Upper lobe of left lung (tissue), 6 donors: Measurements from ENCODE around the gene PHF1. TPM values are rescaled to one million over a fixed set of nuclear protein-coding genes. Genes with fewer than 3 reads are reported as not detected.
A peak's percentile ranks its signal among the peaks of the same experiment; 100 is the strongest.

Experiments used
- ATAC-seq, 2 donors: fragments of 200-7000 bp; cut with Tn5 transposase; one replicate each; pipeline ENCODE4 v1.9.1; 2022; ENCODE audit warnings: mild to moderate bottlenecking in 2 of 2, moderate library complexity in 2 of 2; ENCODE audit not compliant: low FRiP score in 2 of 2
- DNase-seq, 2 donors: peaks; one replicate each; pipeline ENCODE4 v3.0.0-alpha.2; 2019 to 2020
- H3K27ac ChIP-seq, 4 donors: fragments of 200-600 bp; sonication (generic); one replicate each; pipeline ENCODE4 v1.5.1; 2016 to 2019
- H3K27me3 ChIP-seq, 4 donors: fragments of 200-600 bp; sonication (generic); one replicate each; pipeline ENCODE4 v1.5.1; 2017 to 2019
- H3K36me3 ChIP-seq, 4 donors: fragments of 200-600 bp; sonication (generic); one replicate each; pipeline ENCODE4 v1.5.1; 2016 to 2019
- H3K4me1 ChIP-seq, 4 donors: fragments of 200-600 bp; sonication (generic); one replicate each; pipeline ENCODE4 v1.5.1; 2018 to 2019
- H3K4me3 ChIP-seq, 4 donors: fragments of 200-600 bp; sonication (generic); one replicate each; pipeline ENCODE4 v1.5.1; 2017 to 2019; ENCODE audit warnings: mild to moderate bottlenecking in 2 of 4, moderate library complexity in 1 of 4
- H3K9me3 ChIP-seq, 4 donors: fragments of 200-600 bp; sonication (generic); one replicate each; pipeline ENCODE4 v1.5.1; 2018 to 2019
- EP300 ChIP-seq, 4 donors: sonication (generic); formaldehyde crosslinking; IDR thresholded peaks; one replicate each; pipeline ENCODE4 v1.5.1; 2017; ENCODE audit warnings: antibody characterized with exemption in 4 of 4, control low read depth in 2 of 4
- POLR2A ChIP-seq, 4 donors: fragments of 450-650 bp; IDR thresholded peaks; one replicate each; pipeline ENCODE4 v1.5.1; 2016 to 2017; ENCODE audit warnings: antibody characterized with exemption in 4 of 4, mild to moderate bottlenecking in 2 of 4
- POLR2AphosphoS5 ChIP-seq, 2 donors: sonication (generic); formaldehyde crosslinking; IDR thresholded peaks; one replicate each; pipeline ENCODE4 v1.5.1; 2017; ENCODE audit warnings: antibody characterized with exemption in 2 of 2
- WGBS, 2 donors: methylation state at CpG; one replicate each; pipeline ENCODE4 v1.1.5; 2017 to 2018; 5-methylcytosine and 5-hydroxymethylcytosine counted together
- total RNA-seq, 6 donors: library from RNA; depleted of rRNA in 4 of 6; stranded (reverse); fragments of >200 nt in 4 of 6; gene quantifications; one replicate each; pipeline versions ENCODE4 v1.1.0 to v1.2.1, GENCODE V29; 2016 to 2021
- TF ChIP-seq, protein P1 (sequence below), 6 experiments: fragments of 450-650 bp in 4 of 6; fragments of 200-600 bp in 2 of 6; sonication (generic) in 2 of 6; IDR thresholded peaks; one replicate each; pipeline ENCODE4 v1.5.1; 2016 to 2019; ENCODE audit warnings: antibody characterized with exemption in 6 of 6
- donor health status: DM: no; HTN: no; CAD: no; lungs with moderate emphysema.
- donor health status: DM: no; HTN: yes; CAD: no; lungs with severe emphysema.

PHF1 gene
- total RNA-seq, 6 donors from 2014 or later, result 61.7 to 150 (median 65.5) TPM

DNA sequence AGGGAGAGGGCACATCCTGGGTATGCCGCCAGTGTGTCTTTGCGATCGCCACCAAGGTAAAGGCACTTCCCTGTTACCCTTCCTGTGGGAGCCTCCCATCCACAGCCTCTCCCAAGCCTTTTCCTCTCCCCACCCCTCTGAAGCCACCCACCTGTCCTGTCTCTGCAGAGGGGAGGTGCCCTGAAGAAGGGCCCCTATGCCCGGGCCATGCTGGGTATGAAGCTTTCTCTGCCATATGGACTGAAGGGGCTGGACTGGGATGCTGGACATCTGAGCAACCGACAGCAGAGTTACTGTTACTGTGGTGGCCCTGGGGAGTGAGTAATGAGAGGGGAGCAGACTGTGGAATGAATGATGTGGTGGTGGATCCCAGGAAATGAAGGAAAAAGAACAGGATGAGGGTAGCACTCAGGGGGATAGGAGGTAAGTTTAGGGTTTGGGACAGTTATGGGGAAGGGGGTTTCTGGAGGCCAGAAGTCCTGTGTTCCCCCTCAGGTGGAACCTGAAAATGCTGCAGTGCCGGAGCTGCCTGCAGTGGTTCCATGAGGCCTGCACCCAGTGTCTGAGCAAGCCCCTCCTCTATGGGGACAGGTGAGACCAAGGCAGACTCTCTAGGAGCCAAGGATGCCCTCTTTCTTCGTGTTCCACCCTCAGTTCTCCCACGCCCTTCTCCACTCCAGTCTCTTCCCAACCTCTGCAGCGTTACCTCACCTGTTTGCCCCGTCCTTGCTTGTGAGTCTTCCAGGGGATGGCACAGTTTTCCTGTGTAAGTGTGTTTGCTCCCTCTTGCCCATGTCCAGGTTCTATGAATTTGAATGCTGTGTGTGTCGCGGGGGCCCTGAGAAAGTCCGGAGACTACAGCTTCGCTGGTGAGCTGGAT lies 2.7 kb downstream of the PHF1 start:
- H3K4me3 ChIP-seq, result no peak overlapping the region
- H3K4me1 ChIP-seq, result peaks cover 32 to 55% (median 38%) of the 10 kb centered on the region in 4 donors
- peaks cover 6 to 43% (median 31%) of the 10 kb centered on the region in 4 donors for H3K36me3 ChIP-seq
- ATAC-seq, result no peak
- no peaks in the 10 kb centered on the region for H3K27me3 ChIP-seq
- TF ChIP-seq POLR2AphosphoS5 (IDR thresholded peaks at IDR 0.05), result no peak
- no peak for TF ChIP-seq EP300 (IDR thresholded peaks at IDR 0.05)
- TF ChIP-seq POLR2A (IDR thresholded peaks at IDR 0.05), result no peak
- TF ChIP-seq, protein P1, sequence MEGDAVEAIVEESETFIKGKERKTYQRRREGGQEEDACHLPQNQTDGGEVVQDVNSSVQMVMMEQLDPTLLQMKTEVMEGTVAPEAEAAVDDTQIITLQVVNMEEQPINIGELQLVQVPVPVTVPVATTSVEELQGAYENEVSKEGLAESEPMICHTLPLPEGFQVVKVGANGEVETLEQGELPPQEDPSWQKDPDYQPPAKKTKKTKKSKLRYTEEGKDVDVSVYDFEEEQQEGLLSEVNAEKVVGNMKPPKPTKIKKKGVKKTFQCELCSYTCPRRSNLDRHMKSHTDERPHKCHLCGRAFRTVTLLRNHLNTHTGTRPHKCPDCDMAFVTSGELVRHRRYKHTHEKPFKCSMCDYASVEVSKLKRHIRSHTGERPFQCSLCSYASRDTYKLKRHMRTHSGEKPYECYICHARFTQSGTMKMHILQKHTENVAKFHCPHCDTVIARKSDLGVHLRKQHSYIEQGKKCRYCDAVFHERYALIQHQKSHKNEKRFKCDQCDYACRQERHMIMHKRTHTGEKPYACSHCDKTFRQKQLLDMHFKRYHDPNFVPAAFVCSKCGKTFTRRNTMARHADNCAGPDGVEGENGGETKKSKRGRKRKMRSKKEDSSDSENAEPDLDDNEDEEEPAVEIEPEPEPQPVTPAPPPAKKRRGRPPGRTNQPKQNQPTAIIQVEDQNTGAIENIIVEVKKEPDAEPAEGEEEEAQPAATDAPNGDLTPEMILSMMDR (IDR thresholded peaks at IDR 0.05), result no peak
- H3K9me3 ChIP-seq, result no peaks in the 10 kb centered on the region
- 88 to 91% methylated on average over 14 of the region's 14 CpGs for WGBS, 2 donors
- no peak for DNase-seq
- peak overlapping the region in 1 of 4 donors; percentile 14 for H3K27ac ChIP-seq

DNA sequence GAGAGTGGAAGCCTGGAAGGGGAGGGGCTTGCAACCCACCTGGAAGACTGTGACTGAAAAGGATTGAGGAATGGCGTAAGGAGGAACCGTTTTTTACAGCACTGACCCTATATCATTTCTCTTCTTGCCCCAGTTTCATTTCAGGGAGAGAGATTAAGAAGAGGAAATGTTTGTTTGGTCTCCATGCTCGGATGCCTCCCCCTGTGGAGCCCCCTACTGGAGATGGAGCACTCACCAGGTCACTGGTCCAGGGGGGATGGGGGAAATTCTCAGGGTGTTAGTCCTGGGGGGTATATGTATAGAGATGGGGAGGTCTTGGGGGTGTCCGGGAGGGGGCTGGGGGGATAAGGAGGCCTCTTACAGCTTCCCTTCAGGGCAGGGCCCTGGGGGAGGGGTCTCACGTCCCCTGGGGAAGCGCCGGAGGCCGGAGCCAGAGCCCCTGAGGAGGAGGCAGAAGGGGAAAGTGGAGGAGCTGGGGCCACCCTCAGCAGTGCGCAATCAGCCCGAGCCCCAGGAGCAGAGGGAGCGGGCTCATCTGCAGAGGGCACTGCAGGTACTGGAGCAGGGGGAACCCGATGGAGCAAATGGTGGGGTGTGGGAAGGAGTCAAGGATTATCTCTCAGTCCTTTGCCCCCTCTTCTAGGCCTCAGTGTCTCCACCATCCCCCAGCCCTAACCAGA lies 3.9 kb downstream of the PHF1 start:
- H3K4me1 ChIP-seq, result peaks cover 38 to 59% (median 50%) of the 10 kb centered on the region in 4 donors
- no peaks in the 10 kb centered on the region for H3K9me3 ChIP-seq
- 74 to 75% methylated on average over 11 to 12 of the region's 12 CpGs for WGBS, 2 donors
- H3K27ac ChIP-seq, result peak overlapping the region in 1 of 4 donors; percentile 16
- no peak for ATAC-seq
- peak in 1 of 2 donors; percentile 62 for DNase-seq
- H3K27me3 ChIP-seq, result no peaks in the 10 kb centered on the region
- TF ChIP-seq POLR2A (IDR thresholded peaks at IDR 0.05) (no peak), EP300 (IDR thresholded peaks at IDR 0.05) (no peak), POLR2AphosphoS5 (IDR thresholded peaks at IDR 0.05) (no peak)
- TF ChIP-seq, protein P1 (IDR thresholded peaks at IDR 0.05), result peak in 1 of 6 experiments; percentile 6
- H3K36me3 ChIP-seq, result peaks cover 6 to 43% (median 31%) of the 10 kb centered on the region in 4 donors
- no peak overlapping the region for H3K4me3 ChIP-seq

DNA sequence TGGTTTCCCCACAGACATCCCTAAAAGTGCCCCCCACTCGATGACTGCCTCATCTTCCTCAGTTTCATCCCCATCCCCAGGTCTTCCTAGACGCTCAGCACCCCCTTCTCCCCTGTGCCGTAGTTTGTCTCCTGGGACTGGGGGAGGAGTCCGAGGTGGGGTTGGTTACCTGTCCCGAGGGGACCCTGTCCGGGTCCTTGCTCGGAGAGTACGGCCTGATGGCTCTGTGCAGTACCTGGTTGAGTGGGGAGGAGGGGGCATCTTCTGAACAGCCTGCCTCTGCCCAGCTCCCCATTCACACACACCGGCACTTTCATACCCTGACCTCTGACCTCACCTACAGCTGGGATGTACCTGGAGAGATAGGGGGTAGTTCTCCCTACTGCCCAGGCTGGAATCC lies 5.0 kb downstream of the PHF1 start:
- H3K27me3 ChIP-seq, result no peaks in the 10 kb centered on the region
- H3K4me1 ChIP-seq, result peaks cover 38 to 60% (median 51%) of the 10 kb centered on the region in 4 donors
- 77 to 81% methylated on average over 9 of the region's 9 CpGs for WGBS, 2 donors
- H3K27ac ChIP-seq, result peak overlapping the region in 1 of 4 donors; percentile 16
- DNase-seq (no peak), ATAC-seq (no peak)
- TF ChIP-seq, protein P1 (IDR thresholded peaks at IDR 0.05), result no peak
- TF ChIP-seq POLR2AphosphoS5 (IDR thresholded peaks at IDR 0.05) (no peak), POLR2A (IDR thresholded peaks at IDR 0.05) (no peak), EP300 (IDR thresholded peaks at IDR 0.05) (no peak)
- no peaks in the 10 kb centered on the region for H3K9me3 ChIP-seq
- H3K4me3 ChIP-seq, result no peak overlapping the region
- H3K36me3 ChIP-seq, result peaks cover 6 to 43% (median 31%) of the 10 kb centered on the region in 4 donors

DNA sequence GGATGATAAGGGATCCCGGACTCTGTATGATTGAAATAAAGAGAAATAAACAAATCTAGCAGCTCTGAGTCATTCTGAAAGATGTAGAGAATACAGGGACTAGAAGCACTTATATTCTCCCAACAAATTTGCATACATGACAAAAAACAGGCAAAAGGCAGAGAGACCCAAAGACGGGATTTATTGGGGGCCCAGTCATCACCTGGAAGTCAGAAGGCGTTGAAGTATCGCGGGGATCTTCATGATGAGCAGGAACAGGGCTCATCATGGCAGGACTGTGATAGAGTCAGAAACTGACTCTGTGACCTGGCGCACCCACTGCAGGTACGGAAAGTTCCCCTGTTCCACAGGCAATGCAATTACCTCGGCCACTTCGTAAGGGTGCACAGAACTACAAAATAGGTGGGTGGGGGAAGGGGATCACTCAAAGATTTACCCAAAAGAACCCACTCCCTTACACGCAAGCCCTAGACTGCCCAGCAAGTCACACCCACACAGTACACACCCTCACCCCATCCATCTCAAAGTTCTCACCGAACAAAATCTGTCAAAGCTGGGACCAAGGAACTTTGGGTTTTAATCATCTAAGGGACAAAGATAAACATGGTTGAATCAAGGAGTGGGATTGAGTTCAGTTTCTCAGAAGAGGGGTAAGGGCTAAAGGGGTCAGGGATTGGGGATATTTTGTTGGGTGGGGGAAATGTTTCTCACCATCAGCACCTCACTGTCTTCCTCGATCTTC lies 5.7 kb downstream of the PHF1 start:
- Histone ChIP-seq H3K4me1 (peaks cover 36 to 56% (median 48%) of the 10 kb centered on the region in 4 donors), H3K27me3 (no peaks in the 10 kb centered on the region), H3K27ac (peak overlapping the region; percentile 84 to 96 (median 94)), H3K9me3 (no peaks in the 10 kb centered on the region), H3K36me3 (peaks cover 6 to 43% (median 31%) of the 10 kb centered on the region in 4 donors), H3K4me3 (peak overlapping the region in 3 of 4 donors; percentile 74 to 76 (median 76))
- no peak for DNase-seq
- 58 to 61% methylated on average over 12 of the region's 12 CpGs for WGBS, 2 donors
- TF ChIP-seq POLR2A (IDR thresholded peaks at IDR 0.05) (no peak), POLR2AphosphoS5 (IDR thresholded peaks at IDR 0.05) (no peak), EP300 (IDR thresholded peaks at IDR 0.05) (no peak)
- TF ChIP-seq, protein P1 (IDR thresholded peaks at IDR 0.05), result no peak
- ATAC-seq, result no peak
